GM19193 (cell line): ENCODE data around the gene ZBTB4.

Experiments used
- POLR2A ChIP-seq: IDR thresholded peaks from 4 replicates; pipeline ENCODE4 v1.6.1; 2011; ENCODE audit not compliant: insufficient read depth, insufficient read length; ENCODE audit errors: extremely low read depth

Gene ZBTB4

GRCh38 chr17:7502171-7502847 is 22.9 kb upstream of the ZBTB4 start:
- no peak for TF ChIP-seq POLR2A

GRCh38 chr17:7501729-7502128 is 22.3 kb upstream of the ZBTB4 start:
- TF ChIP-seq POLR2A: no peak

- TF ChIP-seq POLR2A: no peak
Measured at GRCh38 chr17:7499161-7499560, 19.7 kb upstream of the ZBTB4 start.

- TF ChIP-seq POLR2A: peak; percentile 26
Measured at GRCh38 chr17:7497636-7498035, 18.2 kb upstream of the ZBTB4 start.

GRCh38 chr17:7497228-7497627 is 17.8 kb upstream of the ZBTB4 start:
- TF ChIP-seq POLR2A: peak; percentile 4

- no peak for TF ChIP-seq POLR2A
Measured at GRCh38 chr17:7496470-7497183, 17.2 kb upstream of the ZBTB4 start.

GRCh38 chr17:7495906-7496434 is 16.5 kb upstream of the ZBTB4 start:
- TF ChIP-seq POLR2A: no peak

- no peak for TF ChIP-seq POLR2A
Measured at GRCh38 chr17:7493941-7494340, 14.5 kb upstream of the ZBTB4 start.

GRCh38 chr17:7491583-7491982 is 12.2 kb upstream of the ZBTB4 start:
- TF ChIP-seq POLR2A: no peak

GRCh38 chr17:7490144-7490543 is 10.7 kb upstream of the ZBTB4 start:
- no peak for TF ChIP-seq POLR2A

GRCh38 chr17:7486181-7486580 is 6.8 kb upstream of the ZBTB4 start:
- TF ChIP-seq POLR2A: no peak

- no peak for TF ChIP-seq POLR2A
Measured at GRCh38 chr17:7484919-7485377, 5.5 kb upstream of the ZBTB4 start.

- TF ChIP-seq POLR2A: peak; percentile 100
Measured at GRCh38 chr17:7484067-7484918, 4.9 kb upstream of the ZBTB4 start, which contains the start of gene POLR2A. TSS of gene POLR2A (plus strand) at chr17:7484366.

- peak; percentile 9 for TF ChIP-seq POLR2A
Measured at GRCh38 chr17:7483255-7484066, 4.0 kb upstream of the ZBTB4 start.
